ENCODE measurements around the gene DNAJA3. TPM values are rescaled to one million over a fixed set of nuclear protein-coding genes. Genes with fewer than 3 reads are reported as not detected.
"Not testable (repeated sequence)": the region's sequence is repeated elsewhere in the genome, so short reads cannot be mapped to it uniquely, and the experiment has no call there.

DNAJA3 gene
- total and polyA plus RNA-seq, 10 of the 15 experiments (the other 5 are each of a cell fraction or from before 2014, with no cell fraction given), result 8.4 to 141 (median 60.8) TPM

DNA sequence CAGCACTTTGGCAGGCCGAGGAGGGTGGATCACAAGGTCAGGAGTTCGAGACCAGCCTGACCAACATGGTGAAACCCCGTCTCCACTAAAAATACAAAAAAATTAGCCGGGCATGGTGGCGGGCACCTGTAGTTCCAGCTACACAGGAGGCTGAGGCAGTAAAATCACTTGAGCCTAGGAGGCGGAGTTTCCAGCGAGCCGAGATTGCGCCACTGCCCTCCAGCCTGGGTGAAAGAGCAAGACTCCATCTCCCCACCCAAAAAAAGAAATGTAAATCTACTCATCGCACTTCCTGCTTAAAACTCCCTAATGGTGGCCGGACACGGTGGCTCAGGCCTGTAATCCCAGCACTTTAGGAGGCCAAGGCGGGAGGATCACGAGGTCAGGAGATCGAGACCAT, 31.8 kb upstream of the DNAJA3 start:
- DNase-seq (ENCODE audit: low read depth, low spot score); H3K4me1 ChIP-seq (ENCODE audit: control insufficient read depth, insufficient read depth, low read length); H3K4me3 ChIP-seq; H3K9ac ChIP-seq (ENCODE audit: control insufficient read depth, insufficient read depth, low read length); in situ Hi-C loops (cut with MboI); H3K27me3 ChIP-seq (replicated peaks in 1 of 2; ENCODE audit: control insufficient read depth in 2 of 2, insufficient read depth in 2 of 2, low read length in 1 of 2); intact Hi-C loops (cut with micrococcal nuclease; ENCODE audit: unreplicated experiment); BruUV-seq (replicated peaks); ATAC-seq; RAD21 ChIA-PET (ENCODE audit: unreplicated experiment); H3K4me2 ChIP-seq (ENCODE audit: control insufficient read depth, insufficient read depth); H3K9me3 ChIP-seq (replicated peaks; ENCODE audit: control insufficient read depth, insufficient read depth, low read length); H2AFZ ChIP-seq (ENCODE audit: control insufficient read depth, low read depth, low read length); POLR2A ChIA-PET; H3K27ac ChIP-seq (ENCODE audit: control insufficient read depth, insufficient read depth); SMC1A ChIA-PET (ENCODE audit: uncharacterized antibody, unreplicated experiment); FAIRE-seq; H4K20me1 ChIP-seq (ENCODE audit: control insufficient read depth, insufficient read depth); H3K79me2 ChIP-seq (ENCODE audit: control insufficient read depth, insufficient read depth, low read length): not testable (repeated sequence)
- 97% methylated on average over 15 of the region's 15 CpGs for WGBS (ENCODE audit: insufficient coverage, insufficient replicate concordance, low lambda C conversion rate, missing lambda C conversion rate)
- H3K36me3 ChIP-seq (ENCODE audit: control insufficient read depth in 2 of 2, insufficient read depth in 2 of 2, low read length in 1 of 2), result peaks cover 15 to 30% of the 10 kb centered on the region in 2 experiments
- CTCF ChIA-PET, result interaction anchor here (0.8 to 1.8 kb wide), 3 partner anchors 9 to 90 kb away, joined by 3 to 5 read pairs (median 4); no protein-coding TSS in a partner anchor

DNA sequence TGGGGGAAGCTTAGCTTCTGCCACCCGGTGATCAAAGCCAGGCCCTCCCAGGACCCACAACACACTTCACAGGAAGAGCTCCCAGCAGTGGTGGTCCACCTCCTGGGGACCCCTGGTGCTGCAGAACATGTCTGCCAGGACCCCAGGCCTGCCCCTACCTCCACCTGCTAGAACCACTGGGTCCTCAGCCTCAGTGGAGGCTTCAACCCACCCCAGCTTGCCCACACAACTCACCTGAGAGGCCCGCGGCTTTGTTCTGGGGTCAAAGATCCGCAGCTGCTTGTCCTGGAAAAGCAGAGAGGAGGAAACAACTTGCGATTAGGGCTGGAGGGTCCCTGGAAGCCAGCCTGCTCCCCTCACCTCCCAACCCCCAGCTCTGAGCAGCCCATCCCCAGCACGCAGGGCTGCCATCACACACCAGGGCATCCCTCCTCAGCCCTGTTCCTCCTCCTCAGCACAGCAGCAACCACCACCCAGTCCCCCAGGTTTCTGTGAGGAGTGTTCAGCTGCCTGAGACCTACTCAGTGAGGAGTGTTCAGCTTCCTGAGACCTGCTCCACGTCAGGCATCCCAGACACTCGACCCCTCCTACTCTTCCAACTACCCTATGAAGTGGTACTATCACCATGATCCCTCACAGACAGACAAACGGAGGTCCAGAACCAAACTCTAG, 30.5 kb upstream of the DNAJA3 start:
- in situ Hi-C loops (cut with MboI), result loop anchor here (5.0 kb wide), 2 partner anchors 33 to 108 kb away; no protein-coding TSS in a partner anchor
- ChIA-PET RAD21 (ENCODE audit: unreplicated experiment) (no interaction called here), SMC1A (ENCODE audit: uncharacterized antibody, unreplicated experiment) (no interaction called here)

More for the DNA sequence above, 30.5 kb upstream of the DNAJA3 start:
- Histone ChIP-seq H3K79me2 (ENCODE audit: control insufficient read depth, insufficient read depth, low read length) (no peaks in the 10 kb centered on the region), H3K9ac (ENCODE audit: control insufficient read depth, insufficient read depth, low read length) (no peak overlapping the region), H3K9me3 (replicated peaks; ENCODE audit: control insufficient read depth, insufficient read depth, low read length) (no peaks in the 10 kb centered on the region), H4K20me1 (ENCODE audit: control insufficient read depth, insufficient read depth) (no peaks in the 10 kb centered on the region; the same call in 1 of the 2 replicates), H3K4me1 (ENCODE audit: control insufficient read depth, insufficient read depth, low read length) (no peaks in the 10 kb centered on the region), H3K4me3 (no peak overlapping the region), H3K27me3 (replicated peaks in 1 of 2; ENCODE audit: control insufficient read depth in 2 of 2, insufficient read depth in 2 of 2, low read length in 1 of 2) (no peaks in the 10 kb centered on the region), H3K27ac (ENCODE audit: control insufficient read depth, insufficient read depth) (no peak overlapping the region), H2AFZ (ENCODE audit: control insufficient read depth, low read depth, low read length) (no peak overlapping the region), H3K4me2 (ENCODE audit: control insufficient read depth, insufficient read depth) (no peak overlapping the region), H3K36me3 (ENCODE audit: control insufficient read depth in 2 of 2, insufficient read depth in 2 of 2, low read length in 1 of 2) (peaks cover 13 to 23% of the 10 kb centered on the region in 2 experiments)
- ChIA-PET POLR2A (no interaction called here), CTCF (interaction anchor here (0.8 kb wide), 1 partner anchor 8 kb away, joined by 3 read pairs; no protein-coding TSS in a partner anchor)
- DNase-seq (ENCODE audit: low read depth, low spot score) (no peak), FAIRE-seq (no peak), ATAC-seq (no peak)
- WGBS (ENCODE audit: insufficient coverage, insufficient replicate concordance, low lambda C conversion rate, missing lambda C conversion rate), result 80% methylated on average over 9 of the region's 9 CpGs
- no TSS peak for BruUV-seq (replicated peaks)
- TF ChIP-seq, protein P1, sequence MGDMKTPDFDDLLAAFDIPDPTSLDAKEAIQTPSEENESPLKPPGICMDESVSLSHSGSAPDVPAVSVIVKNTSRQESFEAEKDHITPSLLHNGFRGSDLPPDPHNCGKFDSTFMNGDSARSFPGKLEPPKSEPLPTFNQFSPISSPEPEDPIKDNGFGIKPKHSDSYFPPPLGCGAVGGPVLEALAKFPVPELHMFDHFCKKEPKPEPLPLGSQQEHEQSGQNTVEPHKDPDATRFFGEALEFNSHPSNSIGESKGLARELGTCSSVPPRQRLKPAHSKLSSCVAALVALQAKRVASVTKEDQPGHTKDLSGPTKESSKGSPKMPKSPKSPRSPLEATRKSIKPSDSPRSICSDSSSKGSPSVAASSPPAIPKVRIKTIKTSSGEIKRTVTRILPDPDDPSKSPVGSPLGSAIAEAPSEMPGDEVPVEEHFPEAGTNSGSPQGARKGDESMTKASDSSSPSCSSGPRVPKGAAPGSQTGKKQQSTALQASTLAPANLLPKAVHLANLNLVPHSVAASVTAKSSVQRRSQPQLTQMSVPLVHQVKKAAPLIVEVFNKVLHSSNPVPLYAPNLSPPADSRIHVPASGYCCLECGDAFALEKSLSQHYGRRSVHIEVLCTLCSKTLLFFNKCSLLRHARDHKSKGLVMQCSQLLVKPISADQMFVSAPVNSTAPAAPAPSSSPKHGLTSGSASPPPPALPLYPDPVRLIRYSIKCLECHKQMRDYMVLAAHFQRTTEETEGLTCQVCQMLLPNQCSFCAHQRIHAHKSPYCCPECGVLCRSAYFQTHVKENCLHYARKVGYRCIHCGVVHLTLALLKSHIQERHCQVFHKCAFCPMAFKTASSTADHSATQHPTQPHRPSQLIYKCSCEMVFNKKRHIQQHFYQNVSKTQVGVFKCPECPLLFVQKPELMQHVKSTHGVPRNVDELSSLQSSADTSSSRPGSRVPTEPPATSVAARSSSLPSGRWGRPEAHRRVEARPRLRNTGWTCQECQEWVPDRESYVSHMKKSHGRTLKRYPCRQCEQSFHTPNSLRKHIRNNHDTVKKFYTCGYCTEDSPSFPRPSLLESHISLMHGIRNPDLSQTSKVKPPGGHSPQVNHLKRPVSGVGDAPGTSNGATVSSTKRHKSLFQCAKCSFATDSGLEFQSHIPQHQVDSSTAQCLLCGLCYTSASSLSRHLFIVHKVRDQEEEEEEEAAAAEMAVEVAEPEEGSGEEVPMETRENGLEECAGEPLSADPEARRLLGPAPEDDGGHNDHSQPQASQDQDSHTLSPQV (IDR thresholded peaks at IDR 0.05), result no peak
- TF ChIP-seq CBX3 (IDR thresholded peaks at IDR 0.05; ENCODE audit: borderline replicate concordance, low read depth) (no peak), ZBED1 (IDR thresholded peaks at IDR 0.05; ENCODE audit: borderline replicate concordance) (no peak), BCL11A (IDR thresholded peaks at IDR 0.05; ENCODE audit: low read depth, low read length) (no peak), STAT3 (IDR thresholded peaks at IDR 0.05; ENCODE audit: low read depth, low read length) (no peak), ZSCAN29 (IDR thresholded peaks at IDR 0.05) (no peak), SUZ12 (IDR thresholded peaks at IDR 0.05; ENCODE audit: unreplicated experiment) (no peak), NR2C2 (IDR thresholded peaks at IDR 0.05; ENCODE audit: borderline replicate concordance, control insufficient read depth, insufficient read length, low read depth) (no peak)
- TF ChIP-seq, protein P2, sequence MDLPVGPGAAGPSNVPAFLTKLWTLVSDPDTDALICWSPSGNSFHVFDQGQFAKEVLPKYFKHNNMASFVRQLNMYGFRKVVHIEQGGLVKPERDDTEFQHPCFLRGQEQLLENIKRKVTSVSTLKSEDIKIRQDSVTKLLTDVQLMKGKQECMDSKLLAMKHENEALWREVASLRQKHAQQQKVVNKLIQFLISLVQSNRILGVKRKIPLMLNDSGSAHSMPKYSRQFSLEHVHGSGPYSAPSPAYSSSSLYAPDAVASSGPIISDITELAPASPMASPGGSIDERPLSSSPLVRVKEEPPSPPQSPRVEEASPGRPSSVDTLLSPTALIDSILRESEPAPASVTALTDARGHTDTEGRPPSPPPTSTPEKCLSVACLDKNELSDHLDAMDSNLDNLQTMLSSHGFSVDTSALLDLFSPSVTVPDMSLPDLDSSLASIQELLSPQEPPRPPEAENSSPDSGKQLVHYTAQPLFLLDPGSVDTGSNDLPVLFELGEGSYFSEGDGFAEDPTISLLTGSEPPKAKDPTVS (IDR thresholded peaks at IDR 0.05; ENCODE audit: low read depth, low read length), result no peak
- intact Hi-C loops (cut with micrococcal nuclease; ENCODE audit: unreplicated experiment), result no loop called here

Data from GM12878 (cell line).